Measurements from ENCODE around the gene ZNF280A. TPM values are rescaled to one million over a fixed set of nuclear protein-coding genes. Genes with fewer than 3 reads are reported as not detected.

The ZNF280A gene
- total and polyA plus RNA-seq, 9 of the 15 experiments (the other 6 are each of a cell fraction or from before 2014, with no cell fraction given): 19.0 to 40.8 (median 28.6) TPM

DNA sequence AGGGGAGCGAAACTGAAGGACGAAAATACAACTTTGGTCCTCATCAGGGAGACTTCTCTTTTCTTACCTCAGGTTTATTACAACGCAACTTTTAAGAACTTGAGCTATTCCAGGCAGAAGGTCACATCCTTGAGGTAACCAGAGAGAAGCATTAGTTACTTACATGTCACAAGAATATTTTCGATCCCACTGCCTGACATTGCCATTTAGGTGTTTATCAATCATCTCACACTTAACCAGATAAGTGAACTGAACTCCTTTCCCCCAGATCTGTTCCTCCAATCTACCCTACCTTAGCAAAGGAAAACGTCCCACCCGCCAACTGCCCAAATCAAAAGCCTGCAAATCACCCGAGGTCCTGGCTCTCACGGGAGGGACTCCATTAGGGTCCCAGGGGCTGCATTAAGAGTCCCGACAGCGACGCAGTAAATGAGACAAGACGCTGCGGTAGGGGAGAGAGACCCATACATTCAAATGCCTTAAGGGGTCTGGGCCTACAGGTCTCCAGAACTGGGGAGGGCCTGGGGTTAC is 12.3 kb downstream of the ZNF280A start:
- Histone ChIP-seq H2AFZ (ENCODE audit: low read depth, low read length) (peak overlapping the region; percentile 95), H3K4me2 (ENCODE audit: insufficient read depth, low read length) (peak overlapping the region; percentile 87), H3K36me3 (ENCODE audit: control insufficient read depth, insufficient read depth, low read length) (peaks cover 46% of the 10 kb centered on the region), H3K27ac (ENCODE audit: extremely low read depth, low read depth, low read length) (peak overlapping the region; percentile 63), H3K4me3 (peak overlapping the region; percentile 54), H3K27me3 (ENCODE audit: control insufficient read depth in 2 of 2, insufficient read depth in 2 of 2, low read length in 2 of 2) (no peaks in the 10 kb centered on the region), H3K79me2 (ENCODE audit: control insufficient read depth, insufficient read depth, low read length) (peaks cover 27% of the 10 kb centered on the region), H3K4me1 (replicated peaks in 1 of 2; ENCODE audit: control insufficient read depth in 2 of 2, insufficient read depth in 2 of 2, low read length in 2 of 2) (peaks cover 12 to 13% of the 10 kb centered on the region in 2 experiments; a peak in 4 of 5 replicates), H3K9me1 (ENCODE audit: control insufficient read depth, insufficient read depth, low read length) (no peaks in the 10 kb centered on the region), H3K9me3 (replicated peaks; ENCODE audit: control insufficient read depth, insufficient read depth, low read depth, low read length) (peaks cover 18% of the 10 kb centered on the region), H4K20me1 (replicated peaks; ENCODE audit: control insufficient read depth, insufficient read depth, low read length) (no peaks in the 10 kb centered on the region), H3K9ac (ENCODE audit: insufficient read depth in 1 of 2, low read depth in 2 of 2, low read length in 2 of 2) (peak overlapping the region; percentile 78 to 94)
- ChIA-PET POLR2A (interaction anchor here (0.5 to 12.8 kb wide), 17 partner anchors 10 to 368 kb away, joined by 3 to 289 read pairs (median 4); partner anchors contain the start of genes PRAME and ZNF280A), CTCF (ENCODE audit: low intra/inter-chr PET ratio) (interaction anchor here (0.6 to 2.6 kb wide), 4 partner anchors 44 to 498 kb away, joined by 3 to 18 read pairs (median 6); partner anchors contain the start of gene PRAME)
- ATAC-seq (peak; percentile 47), DNase-seq (ENCODE audit: extremely low read depth in 1 of 4, low spot score in 3 of 4) (peak in 1 of 4 experiments; percentile 56), FAIRE-seq (no peak)
- no TSS peak for BruUV-seq (replicated peaks)
- WGBS (ENCODE audit: insufficient coverage, low coverage, missing lambda C conversion rate): 19% methylated on average over 13 of the region's 13 CpGs
- in situ Hi-C loops (cut with MboI) (no loop called here), intact Hi-C loops (cut with micrococcal nuclease) (loop anchor here (1.0 to 2.0 kb wide), 3 partner anchors 12 to 51 kb away; partner anchors contain the start of genes PRAME and ZNF280A)
- TF ChIP-seq ILK (tag; IDR thresholded peaks at IDR 0.05; ENCODE audit: borderline replicate concordance, low read depth) (no peak), POLR3G (IDR thresholded peaks at IDR 0.05; ENCODE audit: extremely low read depth, insufficient read length, insufficient replicate concordance) (no peak), HDAC2 (IDR thresholded peaks at IDR 0.05) (no peak), SMAD1 (IDR thresholded peaks at IDR 0.05; ENCODE audit: low read depth, low read length, partially characterized antibody) (no peak), GTF2A2 (tag; IDR thresholded peaks at IDR 0.05) (no peak)
- TF ChIP-seq, protein P1, sequence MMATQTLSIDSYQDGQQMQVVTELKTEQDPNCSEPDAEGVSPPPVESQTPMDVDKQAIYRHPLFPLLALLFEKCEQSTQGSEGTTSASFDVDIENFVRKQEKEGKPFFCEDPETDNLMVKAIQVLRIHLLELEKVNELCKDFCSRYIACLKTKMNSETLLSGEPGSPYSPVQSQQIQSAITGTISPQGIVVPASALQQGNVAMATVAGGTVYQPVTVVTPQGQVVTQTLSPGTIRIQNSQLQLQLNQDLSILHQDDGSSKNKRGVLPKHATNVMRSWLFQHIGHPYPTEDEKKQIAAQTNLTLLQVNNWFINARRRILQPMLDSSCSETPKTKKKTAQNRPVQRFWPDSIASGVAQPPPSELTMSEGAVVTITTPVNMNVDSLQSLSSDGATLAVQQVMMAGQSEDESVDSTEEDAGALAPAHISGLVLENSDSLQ (IDR thresholded peaks at IDR 0.05): no peak
- TF ChIP-seq, protein P2, sequence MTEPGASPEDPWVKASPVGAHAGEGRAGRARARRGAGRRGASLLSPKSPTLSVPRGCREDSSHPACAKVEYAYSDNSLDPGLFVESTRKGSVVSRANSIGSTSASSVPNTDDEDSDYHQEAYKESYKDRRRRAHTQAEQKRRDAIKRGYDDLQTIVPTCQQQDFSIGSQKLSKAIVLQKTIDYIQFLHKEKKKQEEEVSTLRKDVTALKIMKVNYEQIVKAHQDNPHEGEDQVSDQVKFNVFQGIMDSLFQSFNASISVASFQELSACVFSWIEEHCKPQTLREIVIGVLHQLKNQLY (CRISPR knock-in tag; conservative IDR thresholded peaks at IDR 0.05): 0 out of 4 replicates have a peak, but pooled peaks of 1 of the 2 experiments have one; percentile 1
- TF ChIP-seq, protein P3, sequence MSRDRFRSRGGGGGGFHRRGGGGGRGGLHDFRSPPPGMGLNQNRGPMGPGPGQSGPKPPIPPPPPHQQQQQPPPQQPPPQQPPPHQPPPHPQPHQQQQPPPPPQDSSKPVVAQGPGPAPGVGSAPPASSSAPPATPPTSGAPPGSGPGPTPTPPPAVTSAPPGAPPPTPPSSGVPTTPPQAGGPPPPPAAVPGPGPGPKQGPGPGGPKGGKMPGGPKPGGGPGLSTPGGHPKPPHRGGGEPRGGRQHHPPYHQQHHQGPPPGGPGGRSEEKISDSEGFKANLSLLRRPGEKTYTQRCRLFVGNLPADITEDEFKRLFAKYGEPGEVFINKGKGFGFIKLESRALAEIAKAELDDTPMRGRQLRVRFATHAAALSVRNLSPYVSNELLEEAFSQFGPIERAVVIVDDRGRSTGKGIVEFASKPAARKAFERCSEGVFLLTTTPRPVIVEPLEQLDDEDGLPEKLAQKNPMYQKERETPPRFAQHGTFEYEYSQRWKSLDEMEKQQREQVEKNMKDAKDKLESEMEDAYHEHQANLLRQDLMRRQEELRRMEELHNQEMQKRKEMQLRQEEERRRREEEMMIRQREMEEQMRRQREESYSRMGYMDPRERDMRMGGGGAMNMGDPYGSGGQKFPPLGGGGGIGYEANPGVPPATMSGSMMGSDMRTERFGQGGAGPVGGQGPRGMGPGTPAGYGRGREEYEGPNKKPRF (IDR thresholded peaks at IDR 0.05; ENCODE audit: low read depth, low read length): no peak
- TF ChIP-seq, protein P4, sequence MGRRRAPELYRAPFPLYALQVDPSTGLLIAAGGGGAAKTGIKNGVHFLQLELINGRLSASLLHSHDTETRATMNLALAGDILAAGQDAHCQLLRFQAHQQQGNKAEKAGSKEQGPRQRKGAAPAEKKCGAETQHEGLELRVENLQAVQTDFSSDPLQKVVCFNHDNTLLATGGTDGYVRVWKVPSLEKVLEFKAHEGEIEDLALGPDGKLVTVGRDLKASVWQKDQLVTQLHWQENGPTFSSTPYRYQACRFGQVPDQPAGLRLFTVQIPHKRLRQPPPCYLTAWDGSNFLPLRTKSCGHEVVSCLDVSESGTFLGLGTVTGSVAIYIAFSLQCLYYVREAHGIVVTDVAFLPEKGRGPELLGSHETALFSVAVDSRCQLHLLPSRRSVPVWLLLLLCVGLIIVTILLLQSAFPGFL (CRISPR knock-in tag; IDR thresholded peaks at IDR 0.05): 0 out of 2 replicates have a peak, but pooled peaks have one; percentile 22
- TF ChIP-seq, protein P5, sequence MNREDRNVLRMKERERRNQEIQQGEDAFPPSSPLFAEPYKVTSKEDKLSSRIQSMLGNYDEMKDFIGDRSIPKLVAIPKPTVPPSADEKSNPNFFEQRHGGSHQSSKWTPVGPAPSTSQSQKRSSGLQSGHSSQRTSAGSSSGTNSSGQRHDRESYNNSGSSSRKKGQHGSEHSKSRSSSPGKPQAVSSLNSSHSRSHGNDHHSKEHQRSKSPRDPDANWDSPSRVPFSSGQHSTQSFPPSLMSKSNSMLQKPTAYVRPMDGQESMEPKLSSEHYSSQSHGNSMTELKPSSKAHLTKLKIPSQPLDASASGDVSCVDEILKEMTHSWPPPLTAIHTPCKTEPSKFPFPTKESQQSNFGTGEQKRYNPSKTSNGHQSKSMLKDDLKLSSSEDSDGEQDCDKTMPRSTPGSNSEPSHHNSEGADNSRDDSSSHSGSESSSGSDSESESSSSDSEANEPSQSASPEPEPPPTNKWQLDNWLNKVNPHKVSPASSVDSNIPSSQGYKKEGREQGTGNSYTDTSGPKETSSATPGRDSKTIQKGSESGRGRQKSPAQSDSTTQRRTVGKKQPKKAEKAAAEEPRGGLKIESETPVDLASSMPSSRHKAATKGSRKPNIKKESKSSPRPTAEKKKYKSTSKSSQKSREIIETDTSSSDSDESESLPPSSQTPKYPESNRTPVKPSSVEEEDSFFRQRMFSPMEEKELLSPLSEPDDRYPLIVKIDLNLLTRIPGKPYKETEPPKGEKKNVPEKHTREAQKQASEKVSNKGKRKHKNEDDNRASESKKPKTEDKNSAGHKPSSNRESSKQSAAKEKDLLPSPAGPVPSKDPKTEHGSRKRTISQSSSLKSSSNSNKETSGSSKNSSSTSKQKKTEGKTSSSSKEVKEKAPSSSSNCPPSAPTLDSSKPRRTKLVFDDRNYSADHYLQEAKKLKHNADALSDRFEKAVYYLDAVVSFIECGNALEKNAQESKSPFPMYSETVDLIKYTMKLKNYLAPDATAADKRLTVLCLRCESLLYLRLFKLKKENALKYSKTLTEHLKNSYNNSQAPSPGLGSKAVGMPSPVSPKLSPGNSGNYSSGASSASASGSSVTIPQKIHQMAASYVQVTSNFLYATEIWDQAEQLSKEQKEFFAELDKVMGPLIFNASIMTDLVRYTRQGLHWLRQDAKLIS (CRISPR knock-in tag; IDR thresholded peaks at IDR 0.05): peak; percentile 16; the same call in 1 of the 2 replicates

All from K562 (cell line).